ENCODE results near the gene ZNF148.

DNA sequence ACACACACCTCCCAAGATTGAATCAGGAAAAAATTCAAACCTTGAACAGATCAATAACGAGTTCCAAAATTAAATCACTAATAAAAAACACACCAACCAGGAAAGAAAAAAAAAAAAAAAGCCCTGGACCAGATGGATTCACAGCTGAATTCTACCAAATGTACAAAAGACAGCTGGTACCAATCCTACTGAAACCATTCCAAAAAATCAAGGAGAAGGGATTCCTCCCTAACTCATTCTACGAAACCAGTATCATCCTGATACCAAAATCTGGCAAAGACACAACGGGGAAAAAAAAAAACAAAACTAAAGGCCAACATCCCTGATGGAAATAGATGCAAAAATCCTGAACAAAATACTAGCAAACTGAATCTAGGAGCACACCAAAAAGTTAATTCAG is 108.2 kb downstream of the ZNF148 start:
- TF ChIP-seq POLR2A (IDR thresholded peaks at IDR 0.05) = no peak
- TF ChIP-seq, protein P1, sequence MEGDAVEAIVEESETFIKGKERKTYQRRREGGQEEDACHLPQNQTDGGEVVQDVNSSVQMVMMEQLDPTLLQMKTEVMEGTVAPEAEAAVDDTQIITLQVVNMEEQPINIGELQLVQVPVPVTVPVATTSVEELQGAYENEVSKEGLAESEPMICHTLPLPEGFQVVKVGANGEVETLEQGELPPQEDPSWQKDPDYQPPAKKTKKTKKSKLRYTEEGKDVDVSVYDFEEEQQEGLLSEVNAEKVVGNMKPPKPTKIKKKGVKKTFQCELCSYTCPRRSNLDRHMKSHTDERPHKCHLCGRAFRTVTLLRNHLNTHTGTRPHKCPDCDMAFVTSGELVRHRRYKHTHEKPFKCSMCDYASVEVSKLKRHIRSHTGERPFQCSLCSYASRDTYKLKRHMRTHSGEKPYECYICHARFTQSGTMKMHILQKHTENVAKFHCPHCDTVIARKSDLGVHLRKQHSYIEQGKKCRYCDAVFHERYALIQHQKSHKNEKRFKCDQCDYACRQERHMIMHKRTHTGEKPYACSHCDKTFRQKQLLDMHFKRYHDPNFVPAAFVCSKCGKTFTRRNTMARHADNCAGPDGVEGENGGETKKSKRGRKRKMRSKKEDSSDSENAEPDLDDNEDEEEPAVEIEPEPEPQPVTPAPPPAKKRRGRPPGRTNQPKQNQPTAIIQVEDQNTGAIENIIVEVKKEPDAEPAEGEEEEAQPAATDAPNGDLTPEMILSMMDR (IDR thresholded peaks at IDR 0.05) = no peak
